Measurements from ENCODE around the gene CARD10. TPM values are rescaled to one million over a fixed set of nuclear protein-coding genes. Genes with fewer than 3 reads are reported as not detected.

CARD10 gene
- total and polyA plus RNA-seq, 2 of the 13 experiments (the other 11 are each of a cell fraction or from before 2014, with no cell fraction given) = 35.2 to 55.8 TPM

- Histone ChIP-seq H2AFZ (ENCODE audit: low read length) (no peak overlapping the region), H3K27me3 (ENCODE audit: control insufficient read depth in 1 of 2, insufficient read depth in 2 of 2, low read length in 2 of 2) (0 out of 5 replicates have a peak, but pooled peaks cover 0 to 7% of the 10 kb centered on the region in 2 experiments), H3K9ac (ENCODE audit: insufficient read depth, low read depth, low read length) (no peak overlapping the region), H3K36me3 (replicated peaks in 1 of 2; ENCODE audit: control insufficient read depth in 1 of 2, insufficient read depth in 2 of 2, low read length in 2 of 2) (peaks cover 11 to 35% of the 10 kb centered on the region in 2 experiments; a peak in 4 of 5 replicates), H4K20me1 (ENCODE audit: insufficient read depth, low read length) (no peaks in the 10 kb centered on the region), H3K4me3 (replicated peaks in 1 of 3; ENCODE audit: insufficient read depth in 1 of 3, low read depth in 2 of 3, low read length in 3 of 3) (no peak overlapping the region), H3K4me2 (ENCODE audit: low read depth, low read length) (no peak overlapping the region), H3K79me2 (ENCODE audit: insufficient read depth, low read length) (no peaks in the 10 kb centered on the region), H3K4me1 (ENCODE audit: insufficient read depth, low read length) (peaks cover 50% of the 10 kb centered on the region), H3K27ac (ENCODE audit: extremely low read length, insufficient read depth, low read length) (no peak overlapping the region), H3K9me3 (ENCODE audit: low read length) (no peaks in the 10 kb centered on the region)
- no peak for FAIRE-seq
- DNase-seq (ENCODE audit: low spot score) = no peak
- ATAC-seq = no peak
- in situ Hi-C loops (cut with HindIII; ENCODE audit: extremely low pct_ligation_motif_present, low pct_unique_long_range_greater_than_20kb) (no loop called here), intact Hi-C loops (cut with micrococcal nuclease; ENCODE audit: unreplicated experiment) (no loop called here)
- CTCF ChIA-PET (ENCODE audit: low intra/inter-chr PET ratio, low total read pairs) = no interaction called here
- POLR2A ChIA-PET = interaction anchor here (1.5 to 2.6 kb wide), 3 partner anchors 8 to 17 kb away, joined by 4 to 11 read pairs (median 5); no protein-coding TSS in a partner anchor
- WGBS (ENCODE audit: low lambda C conversion rate) = 99% methylated on average over 8 of the region's 10 CpGs
- no TSS peak for BruUV-seq (replicated peaks)
- TF ChIP-seq HIVEP1 (CRISPR knock-in tag; IDR thresholded peaks at IDR 0.05) (no peak), ZNF691 (CRISPR knock-in tag; IDR thresholded peaks at IDR 0.05; ENCODE audit: borderline replicate concordance, low read depth) (no peak), ONECUT2 (CRISPR knock-in tag; IDR thresholded peaks at IDR 0.05) (no peak), ZBTB33 (CRISPR knock-in tag; IDR thresholded peaks at IDR 0.05) (peak; percentile 13; the same call in 1 of the 2 replicates), RBFOX2 (IDR thresholded peaks at IDR 0.05; ENCODE audit: low read depth, low read length) (0 out of 2 replicates have a peak, but pooled peaks have one; percentile 10), ZNF687 (CRISPR knock-in tag; IDR thresholded peaks at IDR 0.05) (peak; percentile 29; the same call in 1 of the 2 replicates), AGO2 (optimal IDR thresholded peaks at IDR 0.05; ENCODE audit: low read depth, low read length) (peak; percentile 23), ZNF33B (CRISPR knock-in tag; IDR thresholded peaks at IDR 0.05) (no peak), CREB3 (CRISPR knock-in tag; IDR thresholded peaks at IDR 0.05) (no peak)
These were observed 29.2 kb downstream of the CARD10 start for GRCh38 chr22:37489983-37490382.

Measured in HepG2 (cell line).